HG02588 (cell line): Measurements from ENCODE around the gene ABLIM1.

Source experiments
- ATAC-seq: cut with Tn5 transposase; IDR thresholded peaks from one replicate; pipeline ENCODE4 v1.9.1; 2021; ENCODE audit warnings: mild to moderate bottlenecking, moderate library complexity; ENCODE audit not compliant: unreplicated experiment

Gene ABLIM1

DNA sequence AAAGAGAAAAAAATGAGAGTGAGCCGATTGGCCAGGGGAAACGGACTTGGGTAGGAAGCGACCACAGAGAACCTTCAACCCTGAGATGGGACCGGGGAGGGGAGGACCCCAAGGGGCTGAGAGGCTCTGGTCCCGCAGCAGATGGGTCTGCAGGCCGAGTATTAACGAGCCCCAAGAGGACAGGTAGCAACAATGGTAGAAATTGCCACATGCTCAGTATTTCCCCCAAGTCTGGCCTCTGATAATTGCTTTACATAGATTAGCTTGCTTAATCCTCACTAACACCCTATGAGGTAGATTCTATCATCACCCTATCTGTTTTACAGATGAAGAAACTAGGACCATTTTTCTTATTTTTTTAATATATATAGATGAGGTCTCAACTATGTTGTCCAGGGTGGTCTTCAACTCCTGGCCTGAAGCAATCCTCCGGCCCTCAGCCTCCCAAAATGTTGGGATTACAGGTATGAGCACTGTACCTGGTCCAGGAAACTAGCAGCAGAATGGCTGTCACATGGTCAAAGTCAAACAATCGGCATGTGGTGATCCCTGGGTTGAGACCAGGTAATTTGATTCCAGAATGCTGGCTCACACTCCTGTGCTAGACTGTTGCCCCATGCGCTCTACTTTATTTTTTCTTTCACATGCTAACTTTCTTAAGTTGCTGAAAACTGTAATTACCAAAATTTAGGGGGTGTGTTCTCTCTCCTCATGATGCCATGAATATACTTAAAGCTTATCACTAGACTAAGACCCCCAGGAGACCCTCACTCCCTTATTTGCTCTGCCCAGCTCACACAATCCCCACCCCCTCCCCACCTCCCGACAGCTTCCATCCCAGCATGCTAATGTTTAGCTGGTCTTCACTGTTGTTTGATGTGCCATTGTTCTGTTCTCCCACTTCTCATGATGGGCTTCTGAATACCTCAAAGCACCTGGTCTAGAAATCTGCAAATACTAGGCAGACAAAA, 185.9 kb downstream of the ABLIM1 start:
- ATAC-seq, result no peak

DNA sequence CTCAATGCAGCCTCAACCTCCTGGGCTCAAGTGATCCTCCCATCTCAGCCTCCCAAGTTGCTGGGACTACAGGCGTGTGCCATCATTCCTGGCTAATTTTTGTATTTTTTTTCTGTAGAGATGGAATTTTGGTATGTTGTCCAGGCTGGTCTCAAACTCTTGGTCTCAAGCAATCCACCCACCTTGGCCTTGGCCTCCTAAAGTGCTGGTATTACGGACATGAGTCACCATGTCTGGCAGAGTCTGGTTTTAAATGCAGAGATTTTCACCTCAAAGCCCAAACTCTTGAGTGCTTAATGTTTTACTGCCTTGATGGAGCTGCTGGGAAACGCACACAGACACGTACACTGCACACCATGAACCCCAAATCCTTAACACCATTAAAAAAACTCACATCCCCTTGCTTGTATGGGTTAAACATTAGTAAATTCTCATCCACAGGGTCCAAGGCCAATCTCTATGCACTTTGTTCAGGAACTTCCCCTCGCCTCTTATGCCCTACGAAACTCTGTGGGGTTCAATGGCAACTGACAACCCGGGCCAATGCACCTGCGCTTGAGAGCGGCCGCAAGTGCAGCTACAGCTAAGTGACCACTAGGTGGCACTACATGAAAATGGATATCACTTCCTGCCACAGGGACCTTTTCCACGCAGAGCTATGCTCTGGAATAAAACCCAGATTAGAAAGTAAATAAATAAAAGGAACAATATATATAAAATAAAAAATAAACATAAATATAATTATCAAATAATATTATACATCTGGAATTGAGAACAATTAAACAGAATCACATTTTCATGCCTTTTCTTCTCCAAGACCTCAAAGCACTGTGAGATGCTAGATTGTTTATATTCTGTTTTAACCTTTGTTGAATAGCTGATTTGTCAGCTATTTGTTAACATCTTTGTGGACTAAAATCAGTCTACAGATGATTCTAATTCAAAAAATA, 186.8 kb downstream of the ABLIM1 start:
- ATAC-seq, result peak; percentile 96

DNA sequence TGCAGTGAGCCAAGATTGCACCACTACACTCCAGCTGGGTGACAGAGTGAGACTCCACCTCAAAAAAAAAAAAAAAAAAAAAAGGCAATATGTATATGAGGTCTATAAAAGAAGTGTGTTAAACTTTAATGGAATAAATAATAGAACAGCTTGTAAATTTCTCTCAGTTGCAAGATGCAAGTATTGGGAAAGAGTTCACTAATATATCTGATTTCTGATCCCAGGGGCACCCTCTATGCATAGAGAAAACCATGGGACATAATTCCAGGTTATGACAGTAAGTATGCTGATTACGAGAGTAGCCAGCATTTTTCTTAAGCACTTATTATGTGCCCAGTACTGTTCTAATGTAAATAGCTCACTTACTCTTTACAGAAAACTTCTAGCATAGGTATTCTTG, 187.7 kb downstream of the ABLIM1 start:
- no peak for ATAC-seq

DNA sequence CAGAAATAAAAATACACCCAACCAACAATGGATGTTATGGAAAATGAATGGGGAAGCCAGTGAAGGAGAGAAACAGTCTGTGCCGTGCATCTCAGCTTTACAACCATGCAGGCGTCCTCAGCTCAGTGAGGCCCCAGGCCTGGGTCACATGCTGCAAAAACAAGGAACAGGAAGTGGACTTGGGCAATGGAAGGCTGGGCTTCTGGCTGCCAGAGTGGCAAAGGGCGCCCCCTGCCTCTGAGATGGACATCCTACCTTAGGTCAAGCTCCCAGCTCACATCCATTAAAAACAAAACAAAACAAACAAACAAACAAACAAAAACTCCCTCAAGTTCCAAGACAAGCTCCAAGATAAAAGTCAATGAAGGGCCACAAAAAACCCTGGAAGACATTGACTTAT, 199.1 kb downstream of the ABLIM1 start:
- no peak for ATAC-seq

DNA sequence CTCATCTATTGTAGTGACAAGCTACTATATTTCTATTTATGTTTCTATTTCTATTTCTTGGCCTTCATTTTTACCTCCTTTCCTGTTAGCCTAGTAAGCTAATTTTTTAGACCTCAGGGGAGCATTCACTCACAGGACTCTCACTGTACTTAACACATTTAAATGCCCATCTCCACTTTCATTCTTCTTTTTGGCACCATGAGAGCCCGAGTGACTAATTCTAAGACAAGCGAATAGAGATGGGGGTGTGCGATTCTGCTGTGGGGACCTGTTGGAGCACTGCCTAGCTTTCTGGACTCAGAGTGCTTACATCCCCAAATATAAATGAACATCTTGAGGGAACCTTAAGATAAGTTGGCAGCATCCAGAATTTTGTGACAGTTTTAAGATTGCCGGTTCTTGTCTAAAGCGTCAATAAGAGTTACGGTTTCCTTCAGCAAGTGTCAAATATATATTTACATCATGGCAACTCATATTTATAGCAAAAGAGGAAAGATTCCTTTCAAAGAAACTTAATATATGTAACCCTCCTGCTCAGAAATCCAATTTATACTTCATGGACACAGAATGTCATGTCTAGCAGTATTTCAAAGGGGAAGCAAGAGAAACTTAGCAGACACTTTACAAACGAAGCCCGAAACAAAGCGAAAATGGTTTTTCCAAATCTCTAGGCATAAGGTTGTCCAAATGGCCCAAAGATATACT, 199.7 kb downstream of the ABLIM1 start:
- no peak for ATAC-seq

DNA sequence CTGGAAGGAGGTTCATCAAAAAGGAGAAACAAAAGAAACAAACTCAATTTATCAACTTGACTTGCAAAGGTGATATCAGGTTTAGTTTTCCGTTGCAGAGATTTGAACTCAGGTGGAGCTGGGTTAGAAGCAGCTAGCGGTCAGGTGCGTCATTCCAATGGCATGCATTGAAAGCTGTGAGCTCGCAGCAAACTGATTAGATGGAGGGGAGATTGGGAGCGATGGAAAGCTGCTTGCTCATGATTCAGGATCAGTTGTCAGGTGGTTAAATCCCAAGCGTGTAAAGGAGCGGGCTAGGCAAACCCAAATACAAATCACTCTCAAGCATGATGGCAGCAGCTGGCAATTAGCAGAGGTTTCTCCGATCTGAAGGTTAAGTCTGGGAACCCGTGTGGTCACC, 204.5 kb downstream of the ABLIM1 start:
- ATAC-seq, result no peak

DNA sequence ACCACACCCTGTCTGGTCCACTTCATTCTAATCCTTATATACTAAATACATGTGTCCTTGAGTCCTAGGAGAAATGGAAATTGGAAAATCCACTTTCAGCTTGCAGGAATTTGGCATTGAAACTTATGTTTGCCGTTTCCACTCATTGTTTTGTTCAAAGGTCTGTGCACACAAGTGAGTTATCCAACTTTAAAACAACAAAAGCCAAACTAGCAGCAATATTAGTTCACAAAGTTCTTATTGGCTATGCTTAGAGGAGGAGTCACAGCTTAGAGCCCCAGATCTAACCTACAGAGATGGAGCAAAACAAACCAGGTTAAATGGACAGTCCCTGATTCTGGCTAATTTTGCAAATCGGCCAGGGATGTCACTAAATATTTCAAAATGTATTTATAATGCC, 209.2 kb downstream of the ABLIM1 start:
- ATAC-seq, result no peak

DNA sequence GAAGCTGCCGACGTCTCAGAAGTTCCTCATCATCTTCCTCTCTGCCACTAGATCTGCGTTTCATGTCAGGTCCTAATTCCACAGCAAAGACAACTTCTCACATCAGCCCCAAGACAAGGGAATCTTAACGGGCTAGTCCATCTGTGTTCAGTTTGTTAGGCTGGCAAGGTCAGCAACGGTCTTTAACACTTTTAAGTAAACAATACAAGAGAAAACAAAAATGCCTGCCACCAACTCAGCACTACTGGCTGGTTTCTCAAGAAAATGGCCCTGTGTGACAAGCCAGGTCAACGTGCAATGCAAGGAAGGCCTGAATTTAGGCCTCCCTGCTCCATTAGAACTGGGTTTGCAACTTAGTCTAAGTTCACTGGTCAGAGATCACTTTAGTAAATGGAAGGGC, 212.7 kb downstream of the ABLIM1 start:
- ATAC-seq, result no peak

DNA sequence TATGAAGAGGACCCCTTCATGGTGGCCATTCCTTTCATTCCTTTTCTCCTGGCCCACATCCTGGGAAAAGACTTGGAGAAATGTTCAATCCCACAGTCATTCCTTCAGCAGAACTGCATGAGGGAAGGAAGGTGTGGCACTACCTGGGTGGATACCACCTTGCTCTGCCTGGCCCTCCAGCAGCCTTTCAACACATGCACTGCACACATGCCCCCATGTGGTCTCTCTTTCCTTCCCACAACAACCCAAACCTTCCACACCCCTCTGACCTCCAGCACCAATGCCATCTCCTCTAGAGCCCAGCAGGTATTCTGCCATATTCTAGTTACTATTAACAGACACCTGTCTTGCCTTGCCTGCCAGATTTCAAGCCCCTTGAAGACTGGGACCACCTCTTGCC, 213.3 kb downstream of the ABLIM1 start:
- no peak for ATAC-seq

DNA sequence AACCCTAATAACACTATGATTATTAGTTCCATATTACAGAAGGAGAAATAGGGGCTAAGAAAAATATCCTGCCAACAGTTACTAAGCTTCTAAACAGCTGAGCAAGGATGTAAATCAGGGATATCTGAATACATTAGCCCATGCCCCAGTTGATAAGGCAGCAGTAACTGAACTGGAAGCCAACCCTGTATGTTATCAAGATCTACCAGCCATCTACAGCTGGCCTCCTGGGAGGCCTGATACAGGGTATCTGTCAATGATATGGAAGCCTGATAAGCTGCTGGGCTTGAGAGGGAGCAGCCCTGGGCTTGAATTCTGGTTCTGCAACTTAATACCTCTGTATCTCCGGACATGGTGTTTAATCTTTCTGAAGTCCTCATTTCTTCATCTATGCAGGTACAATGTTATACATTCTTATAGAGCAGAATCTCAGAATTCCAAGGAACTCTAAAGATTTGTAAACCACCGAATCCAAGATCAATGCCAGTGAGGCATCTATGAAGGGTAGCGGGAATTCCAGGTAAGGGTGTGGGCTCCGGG, 215.9 kb downstream of the ABLIM1 start:
- no peak for ATAC-seq

DNA sequence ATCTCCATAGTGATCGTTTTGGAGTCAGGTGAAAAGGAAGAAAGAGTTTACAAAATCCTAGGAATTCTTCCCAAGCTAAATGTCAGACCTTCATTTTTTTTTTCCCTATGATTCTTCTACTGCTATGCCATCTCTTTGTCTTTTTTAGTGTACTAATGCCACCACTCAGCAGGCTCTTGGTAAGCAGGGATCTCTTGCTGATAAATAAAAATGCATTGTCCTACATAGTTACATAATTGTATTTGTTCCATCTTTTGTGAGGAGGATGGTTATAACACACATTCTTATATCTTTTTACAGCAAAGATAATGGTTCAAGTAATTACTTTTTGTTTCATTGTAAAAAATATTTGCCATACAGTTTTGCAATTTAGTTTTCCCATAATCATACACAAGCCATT, 217.0 kb downstream of the ABLIM1 start:
- no peak for ATAC-seq

DNA sequence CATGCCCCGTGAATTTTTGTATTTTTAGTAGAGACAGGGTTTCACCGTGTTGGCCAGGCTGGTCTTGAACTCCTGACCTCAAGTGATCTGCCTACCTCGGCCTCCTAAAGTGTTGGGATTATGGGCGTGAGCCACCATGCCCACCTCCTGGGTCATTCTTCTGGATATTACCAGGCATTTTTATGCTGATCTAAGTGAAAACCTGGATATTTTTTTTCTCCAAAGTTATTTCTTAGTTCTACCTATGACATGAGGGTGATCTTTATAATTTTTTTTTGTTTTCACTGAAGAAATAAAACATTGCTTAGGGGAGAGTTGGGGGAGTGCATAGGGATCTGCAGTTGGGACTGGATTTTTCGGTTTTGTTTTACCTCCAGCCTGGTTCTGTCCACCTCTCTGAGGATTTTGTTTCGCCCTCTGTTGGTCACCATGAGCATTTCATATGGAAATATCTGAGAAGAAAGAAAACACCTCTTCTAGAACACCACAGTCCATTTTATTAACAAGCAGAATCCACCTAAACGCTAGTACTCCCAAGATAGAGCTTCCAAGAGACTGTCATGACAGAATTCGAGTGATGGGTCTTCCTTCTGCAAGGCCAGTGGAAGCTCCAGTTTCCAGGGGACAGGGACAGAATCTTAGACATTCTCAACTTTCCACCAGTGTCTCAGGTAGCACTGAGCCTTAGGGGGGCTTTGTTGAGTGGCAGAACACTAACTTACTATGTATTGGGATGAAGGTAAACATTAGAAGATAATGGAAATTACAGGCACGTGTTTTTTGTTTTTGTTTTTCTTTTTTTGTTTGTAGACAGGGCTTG, 220.4 kb downstream of the ABLIM1 start:
- ATAC-seq, result no peak

DNA sequence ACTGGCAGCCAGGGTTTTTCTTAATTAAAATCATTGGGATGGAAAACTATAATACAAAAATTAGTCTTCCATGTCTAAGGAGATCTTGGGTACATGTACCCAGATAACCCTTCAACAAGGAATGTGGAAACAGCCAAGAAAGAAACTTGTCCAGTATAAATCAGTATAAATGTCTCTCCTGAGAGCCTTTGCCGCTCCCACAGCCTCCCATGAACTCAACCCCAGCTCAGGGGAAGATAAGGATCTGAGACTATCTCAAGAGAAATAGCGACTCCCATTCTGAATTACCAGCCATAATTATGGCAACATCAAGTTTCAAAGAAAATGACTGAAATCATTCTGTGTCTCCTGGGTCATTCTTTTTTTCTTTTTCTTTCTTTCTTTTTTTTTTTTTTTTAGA, 221.1 kb downstream of the ABLIM1 start:
- ATAC-seq, result no peak

DNA sequence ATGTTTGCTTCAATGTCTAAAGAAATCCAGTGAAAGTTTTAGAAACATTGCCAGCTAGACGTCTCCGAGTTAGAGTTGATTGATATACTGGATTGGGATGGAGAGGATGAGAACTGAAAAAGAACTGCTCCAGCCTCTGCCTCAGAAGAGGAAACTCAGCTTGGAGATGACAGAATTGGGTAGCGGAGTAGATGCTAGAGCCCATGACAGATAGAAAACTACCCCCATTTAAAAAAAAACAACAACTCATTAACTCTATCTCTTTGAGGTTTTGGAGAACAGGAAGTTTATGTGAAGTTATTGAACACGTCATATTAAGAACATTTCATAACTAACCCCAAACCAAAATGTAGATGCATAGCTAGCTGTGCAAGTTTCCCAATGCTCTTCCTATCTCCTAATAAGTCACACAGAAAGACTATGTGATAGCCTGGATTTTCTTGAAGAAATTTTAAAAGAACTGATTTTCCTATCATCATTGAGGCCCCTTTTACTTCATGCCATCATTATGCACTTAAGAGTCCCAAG, 225.4 kb downstream of the ABLIM1 start:
- no peak for ATAC-seq

DNA sequence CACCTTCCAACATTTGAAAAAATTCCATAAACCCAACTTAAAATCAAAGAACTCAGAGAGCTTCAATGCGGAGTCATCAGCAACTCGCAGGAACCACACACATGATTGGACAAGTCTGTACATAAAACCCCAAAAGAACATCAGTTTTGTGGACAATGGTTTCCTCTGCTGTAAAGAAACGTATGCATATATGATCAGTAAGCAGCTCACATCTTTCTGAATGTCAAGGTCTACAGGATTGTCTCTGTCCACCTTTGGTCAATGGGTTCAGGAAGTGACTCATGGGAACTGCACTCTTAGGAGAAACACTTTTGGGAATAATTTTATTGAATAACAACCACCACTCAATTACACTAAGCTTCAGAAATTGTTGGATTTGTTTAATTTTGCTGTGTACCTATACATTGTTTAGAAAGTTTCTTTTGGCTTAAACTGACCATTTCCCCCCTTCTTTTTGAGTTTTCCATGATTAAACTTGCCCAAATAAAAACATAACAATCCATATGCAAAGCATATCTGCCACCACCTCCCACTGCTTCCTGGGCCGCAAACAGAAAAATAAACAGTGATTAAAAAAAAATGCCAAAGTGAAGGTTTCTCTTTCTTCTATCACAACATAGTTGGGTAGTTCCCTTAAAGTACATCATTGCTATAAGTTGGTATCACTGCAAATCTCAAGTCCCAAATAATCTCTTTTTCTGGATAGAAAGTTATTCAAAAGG, 226.5 kb downstream of the ABLIM1 start:
- no peak for ATAC-seq

DNA sequence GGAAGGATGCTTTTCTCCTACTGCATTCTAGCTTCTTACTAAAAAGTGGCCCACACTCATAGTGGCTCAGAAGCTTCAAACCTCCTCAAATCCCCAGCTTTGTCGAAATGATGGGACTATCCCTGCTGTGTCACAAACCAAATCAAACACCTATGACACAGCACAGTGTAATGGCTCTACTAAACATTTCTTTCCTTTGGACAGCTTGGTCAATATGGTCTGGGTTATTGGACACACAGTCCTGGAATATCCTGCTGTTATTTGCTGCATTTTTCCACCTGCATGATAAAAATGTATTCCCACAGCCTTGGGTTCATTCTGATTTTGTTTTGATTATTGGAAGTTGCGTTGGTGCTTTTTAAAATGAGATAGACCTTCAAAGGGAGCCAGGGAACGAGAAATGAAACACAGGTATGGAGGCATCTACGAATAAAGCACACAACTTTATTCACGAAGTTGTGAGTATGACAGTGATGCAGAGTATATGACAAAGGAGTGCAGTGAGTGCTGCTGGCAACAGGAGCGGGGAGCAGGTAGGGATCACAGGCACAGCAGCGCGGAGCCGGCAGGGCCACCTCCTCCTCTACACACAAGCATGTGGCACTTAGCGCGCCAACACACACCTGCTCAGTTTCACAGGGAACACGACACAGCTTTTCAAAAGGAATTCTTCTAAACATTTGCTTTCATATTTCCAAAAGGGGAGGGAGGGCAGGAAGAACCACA, 227.2 kb downstream of the ABLIM1 start:
- no peak for ATAC-seq

DNA sequence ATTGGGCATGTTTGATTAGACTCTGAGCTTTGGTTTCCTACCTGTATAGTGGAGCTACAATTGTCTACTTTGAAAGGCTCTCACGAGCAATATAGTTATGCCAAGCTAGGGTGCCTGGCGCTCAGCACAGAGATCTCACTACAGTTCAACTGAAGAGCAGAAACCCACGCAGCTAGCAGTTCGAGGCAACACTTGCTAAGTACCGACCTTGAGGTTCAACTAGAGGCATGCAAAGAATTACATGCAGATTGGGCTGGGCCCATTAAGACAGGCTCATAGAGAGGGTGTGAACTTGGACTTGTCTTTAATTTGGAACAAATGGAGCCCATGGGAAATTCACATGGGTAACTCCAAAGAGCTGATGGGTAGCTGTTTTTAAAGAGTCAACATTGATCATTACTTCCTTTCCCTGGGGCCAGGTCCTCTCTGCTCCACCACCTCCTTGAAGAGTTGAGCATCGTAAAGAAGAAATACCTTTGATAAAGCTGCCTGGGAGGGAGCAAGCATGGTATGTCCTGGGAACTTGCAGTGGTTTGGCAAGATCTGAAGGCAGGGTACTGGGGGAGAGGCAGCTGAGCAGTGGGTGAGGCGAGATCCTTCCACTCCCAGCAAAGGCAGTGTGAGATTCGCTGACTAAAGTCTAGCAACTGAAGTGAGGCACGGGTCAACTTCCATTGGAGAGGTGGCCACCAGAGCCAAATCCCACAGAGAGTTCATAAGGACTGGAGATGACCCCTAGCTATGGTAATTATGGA, 228.3 kb downstream of the ABLIM1 start:
- no peak for ATAC-seq
